Activated T-cell treated with anti-CD3 and anti-CD28 coated beads, Interleukin-2, amount 50 U/mL, for 1 hour (primary cell): ENCODE measurements around the gene NPEPL1.
"Not testable (repeated sequence)": the region's sequence is repeated elsewhere in the genome, so short reads cannot be mapped to it uniquely, and the experiment has no call there.

Source experiments
- DNase-seq: peaks from one replicate; pipeline ENCODE4 v3.0.0-alpha.2; 2020

The NPEPL1 gene

DNA sequence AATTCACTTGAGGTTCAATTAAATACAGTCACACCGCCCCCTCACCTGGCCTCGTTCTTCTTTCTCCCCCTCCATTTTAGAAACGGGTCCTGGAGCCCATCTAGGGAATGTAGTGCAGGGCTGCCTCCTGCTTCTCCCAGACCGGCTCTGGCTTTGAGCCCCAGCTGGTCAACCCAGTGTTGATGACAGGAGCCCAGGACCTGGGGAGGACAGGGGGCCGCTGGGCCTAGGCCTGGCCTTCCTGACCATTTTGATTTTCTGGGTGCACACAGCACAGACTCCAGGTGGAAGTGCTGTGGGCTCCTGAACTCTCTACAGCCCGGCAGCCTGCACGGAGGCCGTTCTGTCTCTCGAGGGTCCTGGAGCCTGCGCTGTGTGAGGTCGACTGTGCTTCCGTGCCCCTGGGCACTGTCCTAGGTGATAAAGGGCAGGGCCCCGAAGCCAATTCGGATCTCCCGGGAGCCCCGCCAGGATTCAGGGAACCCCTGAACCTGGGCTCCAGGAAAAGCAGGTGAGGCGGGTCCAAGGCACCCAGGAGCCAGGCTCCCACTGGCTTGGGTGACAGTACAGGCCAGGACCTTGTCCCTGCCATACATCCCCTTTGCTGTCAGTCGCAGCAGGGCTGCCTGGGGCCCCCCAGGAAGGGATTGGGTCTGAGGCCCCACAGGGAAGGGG is 23.3 kb downstream of the NPEPL1 start:
- peak; percentile 10 for DNase-seq

DNA sequence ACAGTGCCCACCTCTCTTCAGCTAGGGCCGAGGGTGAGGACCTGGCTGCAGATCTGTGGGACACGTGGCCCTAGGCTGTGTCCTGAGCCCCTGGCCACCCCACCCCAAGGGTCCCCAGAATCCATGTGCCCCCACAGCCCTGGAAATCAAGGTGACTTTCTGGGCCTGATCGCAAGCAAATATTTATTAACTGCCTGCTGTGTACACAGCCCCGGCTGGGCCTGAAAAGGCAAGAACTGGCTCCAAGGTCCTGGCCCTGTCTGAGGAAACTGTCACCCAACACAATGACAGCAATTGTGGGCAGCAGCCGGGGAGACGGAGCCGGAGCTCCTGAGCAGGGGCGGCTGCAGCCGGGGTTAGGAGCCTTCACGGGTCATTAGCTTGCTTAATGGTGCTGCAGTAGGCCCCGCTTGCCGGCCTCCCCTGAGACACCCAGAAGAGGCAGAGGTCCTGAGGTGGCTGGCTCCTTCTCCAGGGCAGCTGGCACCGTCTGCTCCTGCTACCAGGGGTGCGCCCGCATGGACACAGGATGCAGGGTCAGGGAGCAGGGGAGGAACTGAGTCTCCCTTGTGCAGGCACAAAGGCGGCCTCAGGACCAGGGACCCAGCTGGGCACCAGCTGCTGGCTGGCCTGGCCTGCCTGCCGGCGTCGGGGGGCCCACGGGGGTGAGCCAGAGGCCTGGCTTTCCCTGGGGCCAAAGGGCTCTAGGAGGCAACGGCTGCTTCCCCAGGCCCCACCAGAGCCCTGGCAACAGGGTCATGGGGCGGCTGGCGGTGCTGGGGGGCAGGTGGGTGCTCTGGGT is 24.1 kb downstream of the NPEPL1 start:
- peak; percentile 12 for DNase-seq

DNA sequence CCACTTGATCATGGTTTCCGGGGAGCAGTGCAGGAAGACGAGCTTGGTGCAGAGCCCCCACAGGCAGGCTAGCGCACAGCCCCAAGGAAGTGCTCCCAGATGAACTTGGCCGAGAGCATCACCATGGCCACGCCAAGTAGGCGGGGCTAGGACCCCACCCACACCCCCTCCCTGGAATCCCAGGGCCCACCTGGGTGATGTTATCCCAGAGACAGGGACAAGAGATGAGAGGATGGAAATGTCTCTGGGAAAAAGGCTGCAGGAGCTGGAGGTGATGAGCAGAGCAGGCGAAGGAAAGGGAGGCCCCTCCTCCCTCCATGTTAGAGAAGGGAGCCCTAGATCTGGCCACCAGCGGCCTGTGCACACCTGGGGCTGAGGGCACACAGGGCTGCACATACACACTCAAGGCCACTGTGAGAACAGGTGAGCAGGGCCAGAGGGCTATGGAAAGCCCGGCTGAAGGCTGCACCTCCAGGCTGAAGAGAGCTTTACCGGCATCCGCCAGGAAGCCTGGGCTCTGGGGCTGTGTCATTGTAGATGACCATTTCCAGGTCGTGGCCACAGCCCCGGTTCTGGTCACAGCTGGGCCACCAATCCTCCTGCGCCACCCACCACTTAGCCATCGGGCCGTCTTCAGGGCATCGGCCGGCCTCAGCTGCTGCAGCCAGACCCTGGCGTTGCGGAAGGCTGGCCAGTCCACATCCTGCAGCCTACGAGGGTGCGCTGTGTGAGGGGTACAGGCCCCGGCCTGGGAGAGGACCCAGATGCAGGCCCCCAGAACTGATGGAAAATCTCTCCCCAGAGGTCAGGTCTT is 24.9 kb downstream of the NPEPL1 start:
- DNase-seq: no peak

DNA sequence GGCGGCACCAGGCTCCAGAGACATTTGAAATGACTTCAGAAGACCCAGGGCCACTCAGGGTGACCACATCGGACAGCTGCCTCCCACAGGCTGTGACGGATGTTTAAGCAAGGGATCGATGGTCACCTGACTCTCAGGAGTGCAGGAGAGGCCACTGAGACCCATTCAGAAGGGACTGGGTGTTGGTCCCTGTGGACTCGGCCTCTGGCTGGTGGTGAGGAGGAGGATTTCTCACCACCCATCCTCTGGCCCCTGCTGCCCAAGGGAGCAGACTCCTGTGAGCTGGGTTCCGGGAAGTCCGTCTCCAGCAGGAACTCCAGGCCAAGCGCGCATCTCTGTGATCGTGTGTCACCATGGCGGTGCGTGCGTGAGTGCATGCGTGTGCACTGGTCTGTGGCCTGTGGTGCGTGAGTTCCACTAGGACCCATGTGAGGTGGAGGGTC is 25.5 kb downstream of the NPEPL1 start:
- DNase-seq: no peak

DNA sequence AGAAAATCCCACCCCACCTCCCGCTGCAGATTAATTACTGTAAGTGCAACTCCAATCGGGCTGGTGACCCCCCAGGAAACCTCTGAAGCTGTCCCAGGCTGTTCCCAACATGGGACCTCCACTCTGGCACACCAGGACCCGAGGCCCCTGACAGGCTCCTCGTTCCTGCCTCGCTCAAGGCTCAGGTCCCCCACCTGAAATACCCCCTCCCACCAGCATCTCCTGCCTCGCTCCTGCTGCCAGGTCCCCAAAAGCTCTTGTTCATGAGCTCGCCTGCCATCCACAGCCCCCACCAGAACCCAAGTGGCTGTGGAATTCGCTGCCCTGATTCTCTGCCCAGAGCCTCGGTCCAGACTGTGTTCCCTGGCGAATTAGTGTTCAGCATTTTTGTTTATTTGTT is 26.1 kb downstream of the NPEPL1 start:
- no peak for DNase-seq

DNA sequence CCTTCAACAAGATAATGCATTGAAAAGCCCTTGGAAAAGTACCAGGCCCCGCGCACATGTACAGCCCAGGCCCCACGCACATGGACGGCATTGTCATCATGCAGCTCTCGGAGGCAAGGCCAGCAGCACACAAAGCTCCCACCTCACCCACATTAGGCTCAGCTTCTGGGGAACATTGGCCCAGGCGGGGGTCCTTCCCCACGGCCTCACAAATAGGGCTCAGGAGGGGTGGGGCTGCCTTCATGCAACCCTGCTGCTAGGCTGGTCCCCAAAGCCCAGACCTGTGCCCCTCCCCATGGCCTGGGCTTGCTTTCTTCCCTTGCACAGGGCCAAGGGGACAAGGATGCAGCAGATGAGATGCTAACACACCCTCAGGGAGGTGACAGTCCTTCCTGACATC is 26.7 kb downstream of the NPEPL1 start:
- no peak for DNase-seq

DNA sequence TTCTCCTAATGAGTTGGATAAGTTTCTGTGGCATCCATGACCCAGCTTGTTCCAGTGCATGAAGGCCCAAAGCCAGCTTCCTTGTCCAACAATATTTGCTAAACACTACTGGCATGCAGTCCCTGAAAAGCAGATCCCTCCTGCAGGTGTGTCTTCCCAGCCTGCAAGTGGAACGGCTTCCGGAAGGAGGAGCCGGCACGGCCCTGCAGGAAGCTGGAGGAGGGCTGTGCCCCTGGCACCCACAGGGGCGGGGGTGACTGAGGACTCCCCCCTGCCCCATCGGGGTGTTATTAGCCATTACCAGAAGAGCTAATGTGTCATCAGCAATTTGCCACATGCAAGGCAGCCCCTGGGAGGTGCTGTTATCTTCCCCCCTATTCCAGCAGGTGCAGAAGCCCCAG is 27.4 kb downstream of the NPEPL1 start:
- DNase-seq: no peak

DNA sequence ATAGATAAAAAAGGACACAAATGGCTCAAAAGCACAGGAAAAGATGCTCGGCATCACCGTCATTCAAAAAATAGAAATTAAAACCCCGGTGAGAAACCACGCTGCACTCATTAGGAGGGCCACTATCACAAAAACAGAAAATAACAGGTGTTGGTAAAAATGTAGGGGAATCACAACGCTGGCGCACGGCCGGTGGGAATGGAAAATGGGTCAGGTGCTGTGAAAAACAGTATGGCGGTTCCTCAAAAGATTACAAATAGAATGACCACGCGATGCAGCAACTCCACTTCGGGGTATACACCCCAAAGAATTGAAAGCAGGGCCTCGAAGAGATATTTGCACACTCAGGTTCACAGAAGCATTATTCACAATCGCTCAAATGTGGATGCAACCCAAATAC is 28.3 kb downstream of the NPEPL1 start:
- no peak for DNase-seq

DNA sequence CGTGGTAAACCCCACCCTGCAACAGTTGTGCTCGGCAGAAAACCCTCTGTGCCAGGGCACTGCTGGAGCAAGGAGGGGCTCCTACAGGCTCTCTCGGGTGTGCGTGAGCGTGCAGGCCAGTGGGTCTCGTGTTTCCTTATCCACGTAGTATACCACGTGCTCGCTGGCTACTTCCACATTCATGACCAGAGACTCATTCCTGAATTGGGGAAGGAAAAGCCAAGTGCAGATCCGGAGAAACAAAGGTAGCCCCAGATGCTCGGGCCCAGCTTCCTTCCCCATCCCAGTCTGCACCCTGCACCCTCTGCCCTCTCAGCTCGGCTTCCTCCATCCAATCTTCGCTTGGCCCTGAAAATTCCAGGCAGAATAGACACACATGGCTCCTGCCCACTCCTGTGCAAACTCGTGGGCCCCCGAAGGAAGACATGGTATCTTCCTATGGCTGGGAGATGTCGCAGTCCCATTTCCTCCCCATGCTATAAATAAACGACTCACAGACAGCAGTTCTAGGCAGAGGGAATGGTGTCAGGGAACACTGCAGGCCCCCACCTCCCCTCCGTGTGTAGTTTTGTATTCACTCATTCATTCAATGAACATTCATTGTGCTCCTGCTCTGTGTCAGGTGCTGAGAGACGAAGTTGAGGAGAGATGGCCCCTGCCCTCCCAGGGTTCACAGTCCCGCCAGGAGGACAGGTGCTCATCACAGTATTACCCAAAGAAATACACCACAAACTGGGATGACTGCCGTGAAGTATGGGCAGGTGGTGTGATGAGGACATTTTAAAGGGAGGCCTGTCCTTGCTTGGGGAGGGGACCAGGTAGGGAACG is 29.6 kb downstream of the NPEPL1 start:
- peak; percentile 10 for DNase-seq

DNA sequence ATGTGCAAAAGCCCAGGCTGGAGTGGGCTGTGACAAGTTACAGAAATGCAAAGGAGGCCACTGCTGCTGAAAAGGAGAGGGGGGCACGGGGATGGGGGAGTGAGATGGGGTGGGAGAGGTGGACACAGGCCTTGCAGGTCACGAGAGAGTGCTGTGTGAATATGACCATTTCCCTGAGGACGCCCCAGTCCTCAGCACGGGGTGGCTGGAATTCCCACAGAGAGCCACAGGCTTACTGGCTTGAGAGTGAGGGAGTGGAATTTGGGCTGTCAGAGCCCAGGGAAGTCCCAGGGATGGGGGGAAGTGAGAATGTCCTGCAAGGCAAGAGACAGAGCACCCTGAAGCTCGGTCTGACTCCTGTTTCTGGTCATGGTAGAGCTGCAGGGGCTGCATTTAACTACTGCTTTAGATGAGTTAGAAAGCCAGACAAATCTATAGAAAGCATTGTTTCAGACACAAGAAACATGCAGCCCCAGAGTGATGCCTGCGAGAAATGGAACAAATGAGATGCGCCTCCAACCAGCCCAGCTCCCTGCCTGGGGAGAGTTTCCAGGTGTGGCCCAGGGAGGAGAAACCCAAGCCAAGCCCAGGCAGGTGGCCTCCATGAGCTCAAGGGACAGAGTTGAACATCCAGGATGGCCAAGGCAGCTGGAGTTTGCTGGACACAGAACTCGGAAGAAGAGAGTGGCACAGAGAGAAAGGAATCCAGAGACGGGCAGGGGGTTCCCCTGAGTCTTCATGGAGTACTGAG is 30.5 kb downstream of the NPEPL1 start:
- no peak for DNase-seq

DNA sequence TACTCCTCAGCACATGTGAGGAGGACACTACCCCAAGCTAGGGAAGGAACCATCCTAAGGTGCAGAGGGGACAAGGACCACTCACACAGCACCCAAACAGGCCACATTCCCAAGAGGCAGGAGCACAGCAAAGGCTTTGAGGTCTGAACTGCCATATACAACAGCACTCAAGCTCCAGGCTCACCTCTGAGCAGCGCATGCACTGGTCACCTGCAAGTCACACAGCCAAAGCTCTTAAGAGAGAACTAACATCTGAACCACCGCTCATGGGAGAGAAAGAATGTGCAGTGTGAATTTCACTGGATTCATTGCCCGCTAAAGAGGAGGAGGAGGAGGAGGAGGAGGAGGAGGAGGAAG is 31.0 kb downstream of the NPEPL1 start:
- DNase-seq: peak; percentile 4

DNA sequence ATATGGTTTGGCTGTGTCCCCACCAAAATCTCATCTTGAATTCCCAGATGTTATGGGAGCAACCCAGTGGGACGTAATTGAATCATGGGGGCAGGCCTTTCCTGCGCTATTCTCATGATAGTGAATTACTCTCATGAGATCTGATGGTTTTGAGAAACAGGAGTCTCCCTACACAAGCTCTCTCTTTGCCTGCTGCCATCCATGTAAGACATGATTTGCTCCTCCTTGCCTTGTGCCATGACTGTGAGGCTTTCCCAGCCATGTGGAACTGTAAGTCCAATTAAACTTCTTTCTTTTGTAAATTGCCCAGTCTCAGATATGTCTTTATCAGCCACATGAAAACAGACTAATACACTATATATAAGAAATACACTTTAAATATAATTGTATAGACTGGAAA is 33.6 kb downstream of the NPEPL1 start:
- DNase-seq: not testable (repeated sequence)

DNA sequence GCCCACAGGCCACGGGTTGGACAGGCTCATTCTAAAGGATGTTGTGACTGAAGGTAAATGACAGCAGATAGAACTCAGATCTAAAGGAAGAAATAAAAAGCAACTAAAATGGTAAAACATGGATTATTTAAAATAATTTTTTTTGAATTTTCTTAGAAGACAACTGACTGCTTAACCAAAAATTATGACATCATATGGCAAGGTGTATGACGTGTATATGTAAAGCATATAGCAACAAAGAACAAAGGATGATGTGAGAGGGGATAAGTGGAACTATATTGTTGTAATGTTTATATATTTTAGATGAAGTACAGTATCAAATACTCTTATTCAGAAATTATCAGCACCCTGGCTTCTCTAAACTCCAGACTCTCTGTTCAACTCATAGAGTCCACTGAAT is 38.6 kb downstream of the NPEPL1 start:
- no peak for DNase-seq

DNA sequence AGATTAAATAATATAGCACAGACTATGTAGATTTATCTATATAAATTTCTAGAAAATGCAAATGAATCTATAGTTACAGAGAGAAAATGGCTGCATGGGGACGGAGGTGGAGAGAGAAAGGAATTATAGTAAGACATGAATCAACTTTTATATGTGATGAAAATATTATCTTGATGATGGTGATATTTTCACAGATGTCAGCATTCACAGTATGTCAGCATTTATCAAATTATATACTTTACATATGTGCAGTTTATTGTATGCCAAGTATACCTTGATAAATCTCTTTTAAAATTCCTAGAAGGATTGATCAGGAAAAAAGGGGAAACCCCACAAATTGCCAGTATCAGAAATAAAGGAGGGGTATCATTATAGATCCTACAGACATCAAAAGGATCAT is 44.6 kb downstream of the NPEPL1 start:
- DNase-seq: no peak

DNA sequence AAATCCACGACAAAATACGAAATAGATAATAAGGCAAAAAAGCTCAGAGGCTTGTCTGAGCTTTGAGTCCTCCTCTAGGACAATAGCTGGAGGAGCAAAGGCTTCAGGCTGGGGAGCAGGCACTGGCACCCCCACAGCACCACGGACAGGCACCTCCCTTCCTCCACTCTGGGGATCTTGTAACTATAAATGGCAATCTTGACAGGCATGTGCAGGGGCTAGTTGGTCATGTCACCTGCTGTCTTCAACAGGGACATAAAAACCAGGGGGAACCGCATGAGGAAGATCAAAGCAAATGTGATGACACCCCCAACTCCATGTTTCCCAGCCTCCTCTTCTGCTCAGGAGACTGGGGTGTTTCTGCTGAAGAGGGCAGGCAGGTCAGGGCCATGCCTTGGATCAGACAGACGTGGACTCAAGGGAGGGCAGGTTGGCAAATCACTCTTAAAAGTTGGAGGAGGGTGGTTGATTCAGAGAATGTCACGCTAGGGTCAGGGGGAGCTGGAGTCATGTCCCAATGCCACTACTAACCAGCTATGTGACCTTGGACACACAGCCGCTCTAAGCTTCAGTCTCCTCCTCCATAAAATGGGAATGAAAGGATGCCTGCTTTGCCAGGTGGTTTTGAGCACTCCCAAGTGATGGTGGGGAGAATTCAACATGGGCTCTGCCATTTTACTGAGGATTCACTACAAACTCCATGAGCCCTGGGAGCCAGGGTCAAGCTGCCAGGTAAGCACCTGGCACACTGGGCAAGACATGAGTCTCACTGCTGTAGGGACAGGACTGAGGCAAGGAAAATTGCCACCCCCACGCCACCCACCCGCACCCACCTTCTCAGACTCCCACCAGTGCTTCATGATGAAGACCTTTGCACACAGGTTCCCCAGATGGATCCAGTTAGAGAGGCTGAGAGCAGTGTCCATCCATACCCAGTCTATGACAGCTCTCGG is 48.0 kb downstream of the NPEPL1 start:
- DNase-seq: no peak

DNA sequence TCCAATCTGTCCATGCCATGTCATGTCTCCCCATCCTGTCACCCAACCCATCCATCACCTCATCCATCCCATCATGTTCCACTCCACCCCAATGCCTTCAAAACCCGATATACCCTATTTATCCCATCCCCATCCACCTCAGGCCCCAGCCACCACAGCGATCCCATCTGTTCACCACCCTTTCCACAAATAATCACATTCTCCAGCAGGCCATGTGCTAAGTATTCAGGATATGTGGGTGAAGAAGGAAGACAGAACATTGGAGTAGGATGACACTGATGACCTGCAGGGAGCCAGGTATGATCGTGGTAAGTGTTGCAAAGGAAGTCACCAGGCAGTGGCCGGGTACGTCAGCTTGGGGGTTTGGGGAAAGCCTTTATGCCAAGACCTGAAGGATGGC is 48.8 kb downstream of the NPEPL1 start:
- no peak for DNase-seq

DNA sequence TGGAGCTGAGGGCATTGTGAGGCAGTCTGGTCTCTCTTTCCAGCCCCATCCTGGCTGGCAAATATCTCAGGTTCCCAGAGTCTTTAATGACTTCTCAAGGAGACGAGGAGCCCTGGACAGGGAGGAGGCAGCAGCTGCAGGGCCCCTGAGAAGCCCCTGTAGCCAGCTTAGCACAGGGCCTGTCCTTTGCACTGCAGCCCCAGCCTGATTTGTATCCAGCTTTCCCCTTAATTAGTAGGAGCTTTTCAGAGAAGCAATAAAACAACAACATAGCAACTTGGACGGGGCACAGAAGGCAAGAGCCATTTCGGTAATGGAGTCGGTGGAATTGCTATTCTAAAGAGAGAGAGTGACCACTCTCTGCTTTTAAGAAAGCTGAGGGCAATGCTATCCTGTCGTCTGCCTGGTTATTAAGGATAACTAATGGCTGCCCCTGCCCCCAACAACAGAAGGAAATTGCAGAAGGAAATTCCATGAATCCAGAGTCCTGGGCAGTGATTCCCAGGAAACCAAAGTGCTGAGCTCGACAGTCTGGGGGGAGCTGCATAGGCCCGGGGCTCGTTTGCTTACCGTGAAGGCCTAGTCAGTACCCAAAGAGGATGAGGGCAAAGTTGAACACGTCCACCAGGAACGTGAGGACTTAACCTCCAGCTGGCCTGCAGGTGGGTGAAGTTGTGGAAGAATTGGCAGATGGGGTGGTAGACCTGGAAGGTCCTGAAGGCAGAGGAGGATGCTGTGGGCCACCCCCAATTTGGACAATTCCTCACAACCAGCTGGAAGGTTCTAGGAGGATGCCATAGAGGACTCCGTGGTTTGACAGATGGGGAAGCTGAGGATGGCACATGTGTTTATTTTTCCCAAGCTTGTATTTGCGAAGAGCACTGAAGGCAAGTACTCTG is 50.3 kb downstream of the NPEPL1 start:
- no peak for DNase-seq

DNA sequence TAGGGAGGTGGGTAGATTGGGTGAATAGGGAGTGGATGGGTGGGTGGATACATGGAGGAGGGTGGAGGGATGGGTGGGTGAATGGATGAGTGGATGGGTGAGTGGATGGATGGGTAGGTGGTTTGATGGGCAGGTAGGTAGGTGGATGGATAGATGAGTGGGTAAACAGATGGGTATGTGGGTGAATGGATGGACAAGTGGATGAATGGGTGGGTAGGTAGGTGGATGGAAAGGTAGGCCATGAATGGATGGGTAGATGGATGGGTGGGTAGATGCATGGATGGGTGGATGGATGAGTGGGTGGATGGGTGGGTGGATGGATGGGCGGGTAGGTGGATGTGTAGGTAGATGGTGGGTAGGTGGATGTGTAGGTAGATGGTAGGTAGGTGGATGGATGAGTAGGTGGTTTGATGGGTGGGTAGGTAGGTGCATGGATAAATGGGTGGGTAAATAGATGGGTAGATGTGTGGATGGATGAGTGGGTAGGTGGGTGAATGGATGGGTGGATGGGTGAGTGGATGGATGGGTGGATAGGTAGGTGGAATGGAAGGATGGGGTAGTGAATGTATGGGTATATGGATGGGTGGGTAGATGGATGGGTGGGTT is 51.4 kb downstream of the NPEPL1 start:
- no peak for DNase-seq

DNA sequence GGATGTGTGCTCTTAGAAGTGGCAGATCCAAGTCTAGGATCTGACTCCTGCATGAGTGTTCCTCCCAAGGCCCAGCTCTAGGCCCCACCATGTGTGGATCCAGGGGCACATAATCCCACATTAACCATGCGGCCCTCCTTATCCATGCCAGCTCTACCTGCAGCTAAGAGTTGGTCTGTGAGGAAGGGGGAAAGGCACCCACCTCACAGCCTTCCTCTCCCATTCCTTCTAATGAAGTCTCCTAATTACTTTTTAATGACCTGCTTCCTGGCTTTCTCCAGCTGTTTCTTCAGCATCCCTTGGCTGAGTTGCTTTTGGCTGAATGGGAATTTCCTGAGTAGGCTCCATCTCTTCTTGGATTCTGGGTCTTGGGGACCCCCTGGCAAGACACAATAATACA is 52.2 kb downstream of the NPEPL1 start:
- DNase-seq: no peak
